Femur (tissue), 1 donor: Measurements from ENCODE around the gene HSF4.

Source experiments
- DNase-seq: peaks from one replicate; pipeline ENCODE4 v3.0.0-alpha.2; 2017

HSF4 gene

DNA sequence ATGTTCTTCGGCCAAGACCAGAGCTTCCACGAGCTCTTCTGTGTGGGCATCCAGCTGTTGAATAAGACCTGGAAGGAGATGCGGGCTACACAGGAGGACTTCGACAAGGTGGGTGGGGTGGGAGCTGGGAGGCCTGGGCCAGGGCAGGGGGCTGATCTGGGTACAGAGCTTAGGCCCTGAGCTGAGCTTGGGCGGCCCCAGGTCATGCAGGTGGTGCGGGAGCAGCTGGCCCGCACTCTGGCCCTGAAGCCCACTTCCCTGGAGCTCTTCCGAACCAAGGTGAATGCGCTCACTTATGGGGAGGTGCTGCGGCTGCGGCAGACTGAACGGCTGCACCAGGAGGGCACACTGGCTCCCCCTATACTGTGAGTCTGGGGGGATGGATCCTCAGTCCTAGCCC lies 37.9 kb downstream of the HSF4 start:
- DNase-seq: no peak

DNA sequence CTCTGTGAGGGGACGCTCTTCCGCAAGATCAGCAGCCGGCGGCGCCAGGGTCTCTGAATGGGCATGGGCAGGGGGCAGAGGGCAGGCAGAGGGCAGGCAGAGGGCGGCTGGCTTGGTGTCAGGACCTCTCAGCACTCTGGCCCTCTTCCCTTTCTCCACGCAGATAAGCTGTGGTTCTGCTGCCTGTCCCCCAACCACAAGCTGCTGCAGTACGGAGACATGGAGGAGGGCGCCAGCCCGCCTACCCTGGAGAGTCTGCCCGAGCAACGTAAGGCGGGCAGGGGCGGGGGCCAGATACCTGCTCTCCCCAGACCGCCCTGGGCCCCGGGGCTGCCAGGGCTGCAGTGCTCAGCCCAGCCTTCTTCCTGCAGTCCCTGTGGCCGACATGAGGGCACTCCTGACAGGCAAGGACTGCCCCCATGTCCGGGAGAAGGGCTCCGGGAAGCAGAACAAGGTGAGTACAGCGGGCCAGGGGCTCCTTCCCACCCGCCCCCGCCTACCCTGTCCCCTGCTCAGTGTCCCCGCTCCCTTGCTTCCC lies 38.5 kb downstream of the HSF4 start:
- DNase-seq: no peak

DNA sequence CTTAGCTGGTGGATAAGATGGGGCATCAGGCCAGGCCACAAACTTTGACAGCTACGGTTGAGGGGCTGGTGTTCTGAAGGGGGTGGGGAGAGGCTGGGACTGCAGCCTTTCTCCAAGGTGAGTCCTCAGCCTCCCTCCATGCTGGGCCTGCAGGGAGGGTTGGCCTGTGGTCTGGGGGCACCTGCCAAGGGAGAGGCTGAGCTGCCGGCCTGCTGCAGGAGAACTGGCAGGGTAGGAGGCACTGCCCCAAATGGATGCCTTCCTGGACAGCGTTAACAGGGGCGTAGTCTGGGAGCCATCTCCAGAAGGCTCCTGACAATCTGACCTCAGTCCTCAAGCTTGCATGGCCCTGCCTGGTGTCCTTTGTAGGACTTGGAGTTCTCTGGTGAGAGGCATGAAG lies 39.5 kb downstream of the HSF4 start:
- DNase-seq: no peak

DNA sequence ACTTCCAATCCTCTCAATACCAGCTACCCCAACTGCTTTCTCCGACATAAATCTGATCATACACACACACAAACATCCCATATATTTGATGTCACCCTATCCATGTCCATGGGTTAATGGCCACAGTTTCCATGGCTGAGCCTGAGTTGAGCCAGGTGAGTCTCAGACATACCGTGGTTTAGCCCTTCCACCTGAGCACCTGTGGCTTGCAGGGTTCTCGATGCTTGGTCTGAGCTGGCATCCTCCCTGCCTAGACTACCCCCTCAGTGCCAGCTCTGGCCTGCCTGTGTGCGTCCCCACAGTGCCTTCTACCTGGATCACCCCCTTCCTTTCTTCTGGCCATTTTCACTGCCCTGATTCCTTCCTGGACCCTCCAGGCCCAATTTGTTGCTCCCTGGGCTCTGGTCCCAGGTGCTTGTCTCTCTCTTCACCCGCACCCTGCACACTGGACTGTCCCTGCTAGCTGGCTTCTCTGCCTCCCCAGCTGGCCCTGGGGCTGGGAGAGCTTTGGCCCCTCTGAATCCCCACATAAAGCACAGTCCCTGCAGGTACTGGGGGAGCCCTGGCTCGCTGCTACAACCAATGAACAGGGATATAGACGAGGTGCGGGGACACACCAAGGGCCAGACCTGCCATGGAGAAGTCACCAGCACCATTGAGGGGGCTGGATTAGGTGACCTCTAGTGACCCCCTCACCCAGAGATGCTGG lies 41.7 kb downstream of the HSF4 start:
- no peak for DNase-seq

DNA sequence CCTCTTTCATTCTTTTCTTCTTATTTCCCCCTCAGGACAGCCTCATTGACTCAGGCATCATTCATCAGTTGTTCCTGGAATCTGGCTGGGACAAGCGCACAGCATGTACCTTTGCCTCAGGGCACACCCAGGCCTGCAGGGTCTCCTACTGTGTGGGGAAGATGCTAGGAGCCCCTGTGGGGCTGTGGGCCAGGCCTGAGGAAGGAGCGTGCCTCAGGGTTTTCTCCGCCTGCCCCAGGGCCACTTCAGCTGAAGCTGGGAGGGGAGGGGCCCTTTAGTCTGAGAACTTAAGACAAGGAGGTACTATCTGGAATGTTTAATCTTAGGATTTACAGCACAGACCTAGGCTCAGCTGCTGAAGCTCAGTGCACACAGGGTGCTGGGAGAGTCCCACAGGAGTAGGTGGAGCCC lies 42.3 kb downstream of the HSF4 start:
- DNase-seq: no peak

DNA sequence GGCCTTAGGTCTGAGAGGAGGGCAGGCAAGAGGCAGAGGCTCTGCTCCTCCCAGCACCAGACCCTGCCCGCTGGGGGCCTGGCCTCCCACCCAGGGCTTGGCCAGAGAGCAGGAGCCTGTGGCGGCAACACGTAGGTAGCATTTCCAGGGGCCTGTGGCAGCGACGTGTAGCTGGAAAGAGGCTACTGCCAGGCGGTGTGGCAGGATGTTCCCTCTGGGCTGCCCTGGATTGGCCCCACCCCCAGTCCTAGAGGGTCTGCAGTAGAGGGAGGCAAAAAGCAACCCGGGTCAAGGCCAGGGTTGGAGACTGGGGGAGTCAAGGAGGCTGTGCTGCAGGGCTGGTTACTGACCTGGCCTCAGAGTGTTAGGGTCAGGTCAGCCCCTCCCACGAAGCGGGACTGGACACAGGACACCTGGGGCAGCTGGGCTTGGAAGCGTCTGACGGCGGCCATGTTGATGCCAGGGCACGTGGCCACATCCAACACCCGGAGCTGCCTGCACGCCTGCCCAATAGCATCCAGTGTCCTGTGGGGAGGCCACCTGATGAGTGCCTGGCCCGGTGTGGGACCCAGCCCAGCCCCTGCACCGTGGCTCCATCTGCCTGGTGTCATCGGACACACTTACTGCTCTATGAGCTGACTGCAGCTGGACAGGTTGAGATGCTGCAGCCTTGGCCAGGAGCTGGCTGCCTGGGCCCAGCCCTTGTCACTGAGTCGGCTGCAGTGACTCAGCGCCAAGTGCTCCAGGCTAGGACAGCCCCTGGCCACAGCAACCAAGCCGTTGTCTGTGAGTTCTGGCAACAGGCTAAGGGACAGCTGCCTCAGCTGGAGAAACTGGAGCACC lies 42.9 kb downstream of the HSF4 start:
- no peak for DNase-seq

DNA sequence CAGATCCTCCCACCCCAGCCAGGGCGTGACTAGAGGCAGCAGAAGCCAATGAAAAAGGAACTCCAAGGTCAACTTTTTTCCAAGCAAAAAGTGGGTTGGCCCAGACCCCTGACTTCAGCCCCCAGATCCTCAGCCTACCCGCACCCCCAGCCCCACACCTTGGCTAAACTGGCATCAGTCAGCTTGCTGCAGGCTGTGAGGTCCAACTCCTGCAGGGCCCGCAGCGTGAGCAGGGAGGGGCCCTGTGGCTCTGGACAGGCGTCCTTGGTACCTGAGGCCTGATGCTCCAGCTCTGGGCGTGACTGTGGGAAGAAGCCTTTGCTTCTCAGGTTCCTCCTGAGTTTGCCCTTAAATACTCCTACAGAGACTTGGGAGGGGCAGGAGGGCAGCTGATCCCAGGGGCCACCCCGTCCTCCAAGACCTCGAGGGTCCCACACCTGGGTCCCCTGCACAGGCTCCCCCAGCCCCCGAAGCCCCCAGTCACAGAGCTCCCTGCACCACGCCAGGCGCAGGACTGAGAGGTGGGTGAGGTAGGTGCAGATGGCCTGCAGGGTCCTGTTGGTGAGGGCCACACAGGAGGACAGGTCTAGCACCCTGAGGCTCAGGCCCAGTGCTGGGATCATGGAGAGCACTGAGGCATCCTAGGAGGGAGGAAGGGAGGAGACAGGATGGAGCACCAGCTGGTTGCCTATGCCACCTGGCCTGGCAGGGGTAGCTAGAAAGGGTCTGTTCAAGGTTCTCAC lies 43.8 kb downstream of the HSF4 start:
- no peak for DNase-seq

- DNase-seq: no peak
Observed at GRCh38 chr16:67209565-67209964, 45.0 kb downstream of the HSF4 start.

DNA sequence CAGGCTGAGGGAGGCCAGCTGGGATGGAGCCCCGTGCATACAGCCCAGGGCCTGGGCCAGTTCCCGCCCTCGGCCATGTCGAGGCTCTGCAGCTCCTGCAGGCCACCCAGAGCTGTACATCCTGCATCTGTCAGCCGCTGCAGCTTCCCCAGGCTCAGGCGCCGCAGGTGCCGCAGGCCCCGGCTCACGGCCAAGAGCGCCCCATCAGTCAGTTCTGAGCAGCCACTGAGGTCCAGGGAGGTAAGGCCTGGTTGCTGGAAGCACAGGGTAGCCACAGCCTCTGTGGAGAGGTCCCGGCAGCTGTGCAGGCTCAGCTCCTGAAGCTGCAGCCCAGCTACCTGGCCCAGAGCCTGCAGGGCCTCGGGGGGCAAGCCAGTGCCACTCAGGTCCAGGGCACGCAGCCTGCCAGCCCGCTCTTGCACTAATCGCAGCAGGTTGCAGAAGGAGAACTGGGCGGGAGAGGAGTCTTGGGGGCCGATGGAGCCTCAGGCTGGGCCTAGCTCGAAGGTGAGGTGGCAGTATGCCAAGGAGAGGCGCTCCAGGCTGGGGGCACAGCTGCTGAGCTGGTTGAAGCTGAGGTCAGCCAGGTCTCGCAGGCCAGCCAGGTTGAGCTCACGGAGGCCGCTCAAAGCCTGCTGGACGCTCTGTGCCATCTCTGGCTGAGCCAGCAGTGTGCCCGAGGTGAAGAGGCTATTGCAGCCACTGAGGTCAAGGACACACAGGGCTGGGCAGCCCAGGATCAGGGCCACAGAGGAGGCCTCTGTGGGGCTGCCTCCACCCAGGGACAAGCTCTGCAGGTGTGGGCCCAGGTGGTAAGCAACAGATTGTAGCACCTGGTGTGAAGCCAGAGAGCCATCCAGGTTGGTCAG lies 45.8 kb downstream of the HSF4 start:
- DNase-seq: no peak

DNA sequence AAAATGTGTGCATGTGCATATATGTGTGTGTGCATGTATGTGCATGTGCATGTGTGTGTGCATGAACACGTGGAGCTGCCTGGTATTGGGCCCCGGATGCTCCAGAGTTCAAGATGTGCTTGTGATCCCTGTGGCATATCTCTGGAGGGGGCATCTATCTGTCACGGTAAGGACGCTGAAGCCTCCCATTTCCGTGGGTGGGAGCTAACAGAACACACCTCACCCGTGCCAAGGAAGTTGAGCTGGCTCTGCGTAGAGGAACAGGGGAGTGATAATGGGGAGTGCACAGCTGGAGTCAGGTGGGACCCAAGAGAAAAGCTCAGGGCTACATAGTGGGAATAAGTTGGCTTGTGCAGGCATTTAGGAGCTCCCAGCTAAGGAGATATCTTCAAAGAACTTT lies 47.1 kb downstream of the HSF4 start:
- no peak for DNase-seq

- no peak for DNase-seq
Observed at GRCh38 chr16:67212766-67213165, 48.2 kb downstream of the HSF4 start.

GRCh38 chr16:67213197-67214019 lies 48.9 kb downstream of the HSF4 start:
- no peak for DNase-seq

GRCh38 chr16:67215706-67216105 lies 51.2 kb downstream of the HSF4 start:
- no peak for DNase-seq

DNA sequence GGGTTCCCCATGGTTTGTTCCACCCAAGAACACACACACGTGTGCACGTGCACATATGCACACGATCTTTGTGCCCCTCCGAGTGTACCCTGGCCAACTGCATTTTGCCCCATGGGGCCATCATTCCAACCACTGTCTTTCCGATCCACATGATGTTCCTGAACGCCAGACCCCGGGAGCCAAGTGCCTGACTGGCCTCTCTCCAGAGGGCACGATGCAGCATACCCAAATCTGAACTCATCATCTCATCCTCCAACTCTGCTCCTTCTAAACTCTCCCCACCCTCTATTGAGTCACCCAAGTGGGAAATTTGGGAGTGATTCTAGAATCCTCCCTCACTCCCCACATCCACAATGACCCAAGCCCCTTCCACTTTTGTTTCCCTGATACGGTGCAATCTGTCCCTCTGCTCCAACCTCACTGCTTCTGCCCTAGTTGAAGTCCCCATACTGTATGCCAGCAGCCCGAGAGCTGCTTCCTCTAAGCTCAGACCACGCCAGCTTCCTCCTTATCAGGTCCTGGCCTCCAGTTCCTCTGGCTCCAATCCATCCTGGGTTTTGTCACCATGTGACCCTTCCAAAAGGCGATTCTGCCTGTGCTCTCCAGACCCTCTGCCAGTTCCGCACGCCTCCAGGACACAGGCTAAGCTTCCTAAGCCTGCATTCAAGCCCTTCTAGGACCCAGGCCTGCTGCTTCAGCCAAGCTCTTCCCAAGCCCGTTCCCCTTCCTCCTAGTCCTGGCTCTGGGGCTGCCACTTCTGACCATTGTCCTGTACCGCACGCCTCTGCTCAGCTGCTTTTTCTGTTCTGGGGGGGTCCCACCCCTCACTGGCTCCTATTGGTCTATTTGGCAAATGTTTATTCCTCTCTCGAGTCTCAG lies 52.3 kb downstream of the HSF4 start:
- DNase-seq: no peak
